Upper lobe of left lung (tissue), 6 donors: ENCODE data around the gene SCLT1. TPM values are rescaled to one million over a fixed set of nuclear protein-coding genes. Genes with fewer than 3 reads are reported as not detected.

Source experiments
- ATAC-seq, 2 donors: fragments of 200-7000 bp; cut with Tn5 transposase; one replicate each; pipeline ENCODE4 v1.9.1; 2022; ENCODE audit warnings: mild to moderate bottlenecking in 2 of 2, moderate library complexity in 2 of 2; ENCODE audit not compliant: low FRiP score in 2 of 2
- DNase-seq, 2 donors: peaks; one replicate each; pipeline ENCODE4 v3.0.0-alpha.2; 2019 to 2020
- H3K27ac ChIP-seq, 4 donors: fragments of 200-600 bp; sonication (generic); one replicate each; pipeline ENCODE4 v1.5.1; 2016 to 2019
- H3K27me3 ChIP-seq, 4 donors: fragments of 200-600 bp; sonication (generic); one replicate each; pipeline ENCODE4 v1.5.1; 2017 to 2019
- H3K36me3 ChIP-seq, 4 donors: fragments of 200-600 bp; sonication (generic); one replicate each; pipeline ENCODE4 v1.5.1; 2016 to 2019
- H3K4me1 ChIP-seq, 4 donors: fragments of 200-600 bp; sonication (generic); one replicate each; pipeline ENCODE4 v1.5.1; 2018 to 2019
- H3K4me3 ChIP-seq, 4 donors: fragments of 200-600 bp; sonication (generic); one replicate each; pipeline ENCODE4 v1.5.1; 2017 to 2019; ENCODE audit warnings: mild to moderate bottlenecking in 2 of 4, moderate library complexity in 1 of 4
- H3K9me3 ChIP-seq, 4 donors: fragments of 200-600 bp; sonication (generic); one replicate each; pipeline ENCODE4 v1.5.1; 2018 to 2019
- CTCF ChIP-seq, 6 experiments: fragments of 450-650 bp in 4 of 6; fragments of 200-600 bp in 2 of 6; sonication (generic) in 2 of 6; IDR thresholded peaks; one replicate each; pipeline ENCODE4 v1.5.1; 2016 to 2019; ENCODE audit warnings: antibody characterized with exemption in 6 of 6
- EP300 ChIP-seq, 4 donors: sonication (generic); formaldehyde crosslinking; IDR thresholded peaks; one replicate each; pipeline ENCODE4 v1.5.1; 2017; ENCODE audit warnings: antibody characterized with exemption in 4 of 4, control low read depth in 2 of 4
- POLR2A ChIP-seq, 4 donors: fragments of 450-650 bp; IDR thresholded peaks; one replicate each; pipeline ENCODE4 v1.5.1; 2016 to 2017; ENCODE audit warnings: antibody characterized with exemption in 4 of 4, mild to moderate bottlenecking in 2 of 4
- POLR2AphosphoS5 ChIP-seq, 2 donors: sonication (generic); formaldehyde crosslinking; IDR thresholded peaks; one replicate each; pipeline ENCODE4 v1.5.1; 2017; ENCODE audit warnings: antibody characterized with exemption in 2 of 2
- WGBS, 2 donors: methylation state at CpG; one replicate each; pipeline ENCODE4 v1.1.5; 2017 to 2018; 5-methylcytosine and 5-hydroxymethylcytosine counted together
- total RNA-seq, 6 donors: library from RNA; depleted of rRNA in 4 of 6; stranded (reverse); fragments of >200 nt in 4 of 6; gene quantifications; one replicate each; pipeline versions ENCODE4 v1.1.0 to v1.2.1, GENCODE V29; 2016 to 2021
- donor health status: DM: no; HTN: no; CAD: no; lungs with moderate emphysema.
- donor health status: DM: no; HTN: yes; CAD: no; lungs with severe emphysema.

Gene SCLT1
- total RNA-seq, 6 donors from 2014 or later: 7.9 to 27.2 (median 14.2) TPM

- whole genome bisulfite sequencing, 2 donors: 93 to 97% methylated on average over 3 to 5 of the region's 5 CpGs
- H3K4me1 ChIP-seq: no peaks in the 10 kb centered on the region
- no peak overlapping the region for H3K27ac ChIP-seq
- H3K9me3 ChIP-seq: peaks cover 0 to 3% (median 0%) of the 10 kb centered on the region in 4 donors
- peaks cover 0 to 7% (median 3%) of the 10 kb centered on the region in 4 donors for H3K36me3 ChIP-seq
- TF ChIP-seq EP300 (IDR thresholded peaks at IDR 0.05): no peak
- TF ChIP-seq CTCF (IDR thresholded peaks at IDR 0.05): no peak
- no peak for TF ChIP-seq POLR2A (IDR thresholded peaks at IDR 0.05)
- TF ChIP-seq POLR2AphosphoS5 (IDR thresholded peaks at IDR 0.05): no peak
- H3K27me3 ChIP-seq: no peaks in the 10 kb centered on the region
- DNase-seq: no peak
- peak in 1 of 2 donors; percentile 34 for ATAC-seq
- no peak overlapping the region for H3K4me3 ChIP-seq
These were observed 78.5 kb downstream of the SCLT1 start for GRCh38 chr4:129014566-129015509.

GRCh38 chr4:129008096-129008495, 85.2 kb downstream of the SCLT1 start:
- no peaks in the 10 kb centered on the region for H3K4me1 ChIP-seq
- no peaks in the 10 kb centered on the region for H3K27me3 ChIP-seq
- H3K27ac ChIP-seq: no peak overlapping the region
- DNase-seq: no peak
- ATAC-seq: no peak
- H3K4me3 ChIP-seq: no peak overlapping the region
- no peak for TF ChIP-seq POLR2AphosphoS5 (IDR thresholded peaks at IDR 0.05)
- no peak for TF ChIP-seq CTCF (IDR thresholded peaks at IDR 0.05)
- no peak for TF ChIP-seq POLR2A (IDR thresholded peaks at IDR 0.05)
- no peak for TF ChIP-seq EP300 (IDR thresholded peaks at IDR 0.05)
- 82 to 99% methylated on average over 4 of the region's 4 CpGs for WGBS, 2 donors
- no peaks in the 10 kb centered on the region for H3K36me3 ChIP-seq
- peaks cover 3 to 8% (median 6%) of the 10 kb centered on the region in 4 donors for H3K9me3 ChIP-seq

- no peak for ATAC-seq
- H3K36me3 ChIP-seq: peaks cover 0 to 18% (median 9%) of the 10 kb centered on the region in 4 donors
- no peaks in the 10 kb centered on the region for H3K4me1 ChIP-seq
- H3K4me3 ChIP-seq: no peak overlapping the region
- 95 to 100% methylated on average over 2 to 4 of the region's 4 CpGs for WGBS, 2 donors
- no peaks in the 10 kb centered on the region for H3K9me3 ChIP-seq
- H3K27me3 ChIP-seq: no peaks in the 10 kb centered on the region
- DNase-seq: no peak
- H3K27ac ChIP-seq: no peak overlapping the region
- TF ChIP-seq POLR2AphosphoS5 (IDR thresholded peaks at IDR 0.05) (no peak), POLR2A (IDR thresholded peaks at IDR 0.05) (no peak), EP300 (IDR thresholded peaks at IDR 0.05) (no peak), CTCF (IDR thresholded peaks at IDR 0.05) (no peak)
These were observed 106.4 kb downstream of the SCLT1 start for GRCh38 chr4:128986908-128987307.

GRCh38 chr4:128986019-128986418, 107.3 kb downstream of the SCLT1 start:
- no peak overlapping the region for H3K27ac ChIP-seq
- H3K4me3 ChIP-seq: no peak overlapping the region
- TF ChIP-seq POLR2A (IDR thresholded peaks at IDR 0.05): no peak
- TF ChIP-seq CTCF (IDR thresholded peaks at IDR 0.05): no peak
- no peak for TF ChIP-seq POLR2AphosphoS5 (IDR thresholded peaks at IDR 0.05)
- no peak for TF ChIP-seq EP300 (IDR thresholded peaks at IDR 0.05)
- H3K36me3 ChIP-seq: peaks cover 0 to 18% (median 9%) of the 10 kb centered on the region in 4 donors
- no peaks in the 10 kb centered on the region for H3K27me3 ChIP-seq
- no peak for DNase-seq
- no peaks in the 10 kb centered on the region for H3K9me3 ChIP-seq
- ATAC-seq: no peak
- 90 to 98% methylated on average over 1 to 2 of the region's 2 CpGs for WGBS, 2 donors
- no peaks in the 10 kb centered on the region for H3K4me1 ChIP-seq
